IPS DF 4.7 (cell line): ENCODE measurements around the gene CTNNAL1.
"Not testable (repeated sequence)": the region's sequence is repeated elsewhere in the genome, so short reads cannot be mapped to it uniquely, and the experiment has no call there.

Source experiments
- DNase-seq: peaks from one replicate; pipeline ENCODE4 v3.0.0-alpha.2; 2013; ENCODE audit warnings: low spot score; ENCODE audit errors: extremely low read depth

CTNNAL1 gene

GRCh38 chr9:108934323-108934893, 78.9 kb downstream of the CTNNAL1 start, which contains the start of gene ABITRAM:
ABITRAM (plus strand) TSS chr9:108934400; CDS start chr9:108934487, 87 bp downstream.
- no peak for DNase-seq

- peak; percentile 53 for DNase-seq
These were observed 79.5 kb downstream of the CTNNAL1 start, which contains the start of gene ELP1 for GRCh38 chr9:108933718-108934322. ELP1 (minus strand) TSS chr9:108934124; CDS start chr9:108931146, 2,978 bp downstream.

- no peak for DNase-seq
These were observed 80.0 kb downstream of the CTNNAL1 start for GRCh38 chr9:108933231-108933717.

- no peak for DNase-seq
These were observed 84.9 kb downstream of the CTNNAL1 start for GRCh38 chr9:108928386-108928785.

- no peak for DNase-seq
These were observed 88.8 kb downstream of the CTNNAL1 start for GRCh38 chr9:108924466-108924865.

- DNase-seq: no peak
These were observed 92.1 kb downstream of the CTNNAL1 start for GRCh38 chr9:108921200-108921599.

GRCh38 chr9:108920401-108920800, 92.9 kb downstream of the CTNNAL1 start:
- DNase-seq: not testable (repeated sequence)

- no peak for DNase-seq
These were observed 93.8 kb downstream of the CTNNAL1 start for GRCh38 chr9:108919517-108919916.

- no peak for DNase-seq
These were observed 99.9 kb downstream of the CTNNAL1 start for GRCh38 chr9:108913391-108913790.

GRCh38 chr9:108911820-108912219, 101.5 kb downstream of the CTNNAL1 start:
- no peak for DNase-seq

- DNase-seq: no peak
These were observed 102.4 kb downstream of the CTNNAL1 start for GRCh38 chr9:108910914-108911313.

- DNase-seq: no peak
These were observed 102.9 kb downstream of the CTNNAL1 start for GRCh38 chr9:108910402-108910801.

- DNase-seq: no peak
These were observed 107.8 kb downstream of the CTNNAL1 start for GRCh38 chr9:108905494-108905893.

- no peak for DNase-seq
These were observed 109.1 kb downstream of the CTNNAL1 start for GRCh38 chr9:108904161-108904560.

- no peak for DNase-seq
These were observed 109.7 kb downstream of the CTNNAL1 start for GRCh38 chr9:108903420-108904103.

GRCh38 chr9:108900176-108900575, 113.1 kb downstream of the CTNNAL1 start:
- DNase-seq: no peak

GRCh38 chr9:108899023-108899695, 114.1 kb downstream of the CTNNAL1 start:
- DNase-seq: not testable (repeated sequence)

- no peak for DNase-seq
These were observed 115.8 kb downstream of the CTNNAL1 start for GRCh38 chr9:108897324-108898096.

GRCh38 chr9:108894225-108894997, 118.9 kb downstream of the CTNNAL1 start:
- DNase-seq: no peak
